Measurements from ENCODE around the gene IFIT3. TPM values are rescaled to one million over a fixed set of nuclear protein-coding genes. Genes with fewer than 3 reads are reported as not detected.

The IFIT3 gene
- total and polyA plus RNA-seq, 9 of the 15 experiments (the other 6 are each of a cell fraction or from before 2014, with no cell fraction given), result 0.23 to 2.2 (median 0.77) TPM

DNA sequence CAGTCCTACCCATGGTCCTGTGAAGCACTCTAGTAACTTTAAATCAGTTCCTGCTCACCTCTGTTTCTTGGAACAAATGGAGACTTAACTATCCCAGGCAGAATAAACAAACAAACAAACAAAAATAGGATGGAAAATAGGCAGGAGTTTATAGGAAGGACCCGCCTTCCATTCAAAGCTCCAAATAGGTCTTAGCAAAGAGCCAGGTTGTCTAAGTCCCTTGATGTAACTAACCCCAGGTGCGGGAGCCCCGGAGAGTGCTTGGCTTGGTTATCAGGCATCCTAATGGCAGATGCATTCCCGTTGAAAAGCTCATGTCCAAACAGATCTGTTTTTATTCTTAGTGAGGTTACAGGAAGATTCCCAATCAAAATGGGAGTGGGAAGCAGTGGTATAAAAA is 23.8 kb upstream of the IFIT3 start:
- H3K36me3 ChIP-seq (ENCODE audit: control insufficient read depth, insufficient read depth, low read length), result no peaks in the 10 kb centered on the region
- FAIRE-seq, result no peak
- in situ Hi-C loops (cut with MboI) (no loop called here), intact Hi-C loops (cut with micrococcal nuclease) (no loop called here)
- H3K27me3 ChIP-seq (ENCODE audit: control insufficient read depth in 2 of 2, insufficient read depth in 2 of 2, low read length in 2 of 2), result peaks cover 0 to 6% of the 10 kb centered on the region in 2 experiments; a peak in 2 of 5 replicates
- no peaks in the 10 kb centered on the region for H4K20me1 ChIP-seq (replicated peaks; ENCODE audit: control insufficient read depth, insufficient read depth, low read length)
- H3K4me1 ChIP-seq (replicated peaks in 1 of 2; ENCODE audit: control insufficient read depth in 2 of 2, insufficient read depth in 2 of 2, low read length in 2 of 2), result no peaks in the 10 kb centered on the region
- TF ChIP-seq SMARCC2 (IDR thresholded peaks at IDR 0.05; ENCODE audit: low read depth), result no peak
- TF ChIP-seq RAD21 (CRISPR knock-in tag; conservative IDR thresholded peaks at IDR 0.05 in 1 of 2, IDR thresholded peaks at IDR 0.05 in 1 of 2), result 0 out of 4 replicates have a peak, but pooled peaks of 1 of the 2 experiments have one; percentile 12
- H3K27ac ChIP-seq (ENCODE audit: extremely low read depth, low read depth, low read length), result no peak overlapping the region
- no peaks in the 10 kb centered on the region; the same call in 1 of the 2 replicates for H3K9me3 ChIP-seq (replicated peaks; ENCODE audit: control insufficient read depth, insufficient read depth, low read depth, low read length)
- no peaks in the 10 kb centered on the region for H3K79me2 ChIP-seq (ENCODE audit: control insufficient read depth, insufficient read depth, low read length)
- H3K4me3 ChIP-seq, result no peak overlapping the region
- H3K4me2 ChIP-seq (ENCODE audit: insufficient read depth, low read length), result no peak overlapping the region
- WGBS (ENCODE audit: insufficient coverage, low coverage, missing lambda C conversion rate), result 37% methylated on average over 4 of the region's 4 CpGs
- ATAC-seq, result no peak
- CTCF ChIA-PET (ENCODE audit: low intra/inter-chr PET ratio), result no interaction called here
- no peak overlapping the region for H3K9ac ChIP-seq (ENCODE audit: insufficient read depth in 1 of 2, low read depth in 2 of 2, low read length in 2 of 2)
- BruUV-seq (replicated peaks), result no TSS peak
- no peaks in the 10 kb centered on the region for H3K9me1 ChIP-seq (ENCODE audit: control insufficient read depth, insufficient read depth, low read length)
- POLR2A ChIA-PET, result no interaction called here
- H2AFZ ChIP-seq (ENCODE audit: low read depth, low read length), result no peak overlapping the region
- DNase-seq (ENCODE audit: extremely low read depth in 1 of 4, low spot score in 3 of 4), result no peak

DNA sequence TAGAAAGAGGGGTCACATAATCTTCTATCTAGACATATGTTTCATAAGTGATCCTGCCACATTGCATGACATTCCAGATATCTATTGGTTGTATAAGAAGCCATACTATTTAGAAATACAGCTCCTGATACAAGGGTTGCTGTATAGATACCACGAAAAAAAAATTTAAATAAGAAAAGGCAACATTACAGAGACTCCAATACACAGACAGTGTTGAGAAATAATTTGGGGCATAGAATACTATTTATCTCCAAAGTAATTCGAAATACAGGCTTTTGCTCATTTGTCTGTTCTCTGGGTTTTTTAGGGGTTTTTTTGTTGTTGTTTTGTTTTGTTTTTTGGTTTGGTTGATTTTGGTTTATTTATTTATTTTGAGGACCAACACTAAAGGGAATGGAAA is 23.4 kb upstream of the IFIT3 start:
- no peak for TF ChIP-seq PBX2 (CRISPR knock-in tag; IDR thresholded peaks at IDR 0.05; ENCODE audit: low read depth)
- TF ChIP-seq PBX2 (tag; conservative IDR thresholded peaks at IDR 0.05; ENCODE audit: low read depth), result no peak
- no peak for TF ChIP-seq TRIM25 (IDR thresholded peaks at IDR 0.05; ENCODE audit: borderline replicate concordance)
- TF ChIP-seq, protein P1, sequence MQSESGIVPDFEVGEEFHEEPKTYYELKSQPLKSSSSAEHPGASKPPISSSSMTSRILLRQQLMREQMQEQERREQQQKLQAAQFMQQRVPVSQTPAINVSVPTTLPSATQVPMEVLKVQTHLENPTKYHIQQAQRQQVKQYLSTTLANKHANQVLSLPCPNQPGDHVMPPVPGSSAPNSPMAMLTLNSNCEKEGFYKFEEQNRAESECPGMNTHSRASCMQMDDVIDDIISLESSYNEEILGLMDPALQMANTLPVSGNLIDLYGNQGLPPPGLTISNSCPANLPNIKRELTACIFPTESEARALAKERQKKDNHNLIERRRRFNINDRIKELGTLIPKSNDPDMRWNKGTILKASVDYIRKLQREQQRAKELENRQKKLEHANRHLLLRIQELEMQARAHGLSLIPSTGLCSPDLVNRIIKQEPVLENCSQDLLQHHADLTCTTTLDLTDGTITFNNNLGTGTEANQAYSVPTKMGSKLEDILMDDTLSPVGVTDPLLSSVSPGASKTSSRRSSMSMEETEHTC (IDR thresholded peaks at IDR 0.05), result no peak
- TF ChIP-seq NFYB (IDR thresholded peaks at IDR 0.05; ENCODE audit: extremely low read depth, insufficient read length), result no peak
- TF ChIP-seq LCOR (CRISPR knock-in tag; IDR thresholded peaks at IDR 0.05), result no peak
- TF ChIP-seq BCL6 (CRISPR knock-in tag; IDR thresholded peaks at IDR 0.05), result no peak
- Histone ChIP-seq H3K9me1 (ENCODE audit: control insufficient read depth, insufficient read depth, low read length) (no peaks in the 10 kb centered on the region), H3K4me3 (no peak overlapping the region), H2AFZ (ENCODE audit: low read depth, low read length) (no peak overlapping the region), H3K27me3 (ENCODE audit: control insufficient read depth in 2 of 2, insufficient read depth in 2 of 2, low read length in 2 of 2) (peaks cover 0 to 6% of the 10 kb centered on the region in 2 experiments; a peak in 2 of 5 replicates), H3K9me3 (replicated peaks; ENCODE audit: control insufficient read depth, insufficient read depth, low read depth, low read length) (no peaks in the 10 kb centered on the region; the same call in 1 of the 2 replicates), H3K4me2 (ENCODE audit: insufficient read depth, low read length) (no peak overlapping the region), H3K4me1 (replicated peaks in 1 of 2; ENCODE audit: control insufficient read depth in 2 of 2, insufficient read depth in 2 of 2, low read length in 2 of 2) (no peaks in the 10 kb centered on the region), H3K36me3 (ENCODE audit: control insufficient read depth, insufficient read depth, low read length) (no peaks in the 10 kb centered on the region), H3K79me2 (ENCODE audit: control insufficient read depth, insufficient read depth, low read length) (no peaks in the 10 kb centered on the region), H4K20me1 (replicated peaks; ENCODE audit: control insufficient read depth, insufficient read depth, low read length) (no peaks in the 10 kb centered on the region), H3K9ac (ENCODE audit: insufficient read depth in 1 of 2, low read depth in 2 of 2, low read length in 2 of 2) (no peak overlapping the region), H3K27ac (ENCODE audit: extremely low read depth, low read depth, low read length) (no peak overlapping the region)
- ATAC-seq (no peak), FAIRE-seq (no peak), DNase-seq (ENCODE audit: extremely low read depth in 1 of 4, low spot score in 3 of 4) (no peak)
- ChIA-PET POLR2A (no interaction called here), CTCF (ENCODE audit: low intra/inter-chr PET ratio) (no interaction called here)
- no TSS peak for BruUV-seq (replicated peaks)
- in situ Hi-C loops (cut with MboI) (no loop called here), intact Hi-C loops (cut with micrococcal nuclease) (no loop called here)
- 5% methylated on average over 2 of the region's 2 CpGs for WGBS (ENCODE audit: insufficient coverage, low coverage, missing lambda C conversion rate)

Measured in K562 (cell line).